ENCODE results near the gene PLEKHO2. TPM values are rescaled to one million over a fixed set of nuclear protein-coding genes. Genes with fewer than 3 reads are reported as not detected.

Gene PLEKHO2
- total and polyA plus RNA-seq, 2 experiments from 2014 or later, result 30.7 to 35.3 TPM

DNA sequence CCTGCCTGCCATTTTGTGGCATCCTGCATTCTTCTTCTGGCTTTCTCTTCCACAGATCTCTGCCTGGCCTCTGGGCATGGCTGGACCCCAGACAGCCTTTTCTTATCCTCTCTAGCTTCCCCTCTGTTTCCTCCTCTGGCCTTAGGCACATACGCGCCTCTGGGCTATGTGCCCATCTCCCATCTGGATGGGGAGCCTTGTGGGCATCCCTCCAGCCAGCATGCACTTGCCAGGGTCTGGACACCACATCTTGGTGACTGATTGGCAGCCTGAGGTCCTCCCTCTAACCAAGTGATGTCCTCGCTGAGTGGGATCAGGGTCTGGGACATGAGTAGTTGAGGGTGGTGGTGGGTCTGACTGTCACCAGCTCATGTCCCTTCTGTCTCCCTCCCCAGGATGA, 12.8 kb downstream of the PLEKHO2 start:
- Histone ChIP-seq H2AFZ (no peak overlapping the region), H3K79me2 (ENCODE audit: insufficient read depth) (peaks cover 89% of the 10 kb centered on the region)

GRCh38 chr15:64855205-64855975, 13.7 kb downstream of the PLEKHO2 start:
- Histone ChIP-seq H3K27ac (peak overlapping the region; percentile 81), H2AFZ (no peak overlapping the region), H3K4me2 (ENCODE audit: unreplicated experiment) (no peak overlapping the region), H3K4me1 (ENCODE audit: insufficient read depth) (peaks cover 68% of the 10 kb centered on the region), H3K9me3 (ENCODE audit: low read depth) (no peaks in the 10 kb centered on the region), H3K4me3 (no peak overlapping the region), H3K79me2 (ENCODE audit: insufficient read depth) (peaks cover 89% of the 10 kb centered on the region), H3K36me3 (ENCODE audit: low read depth) (peaks cover 16% of the 10 kb centered on the region; the same call in 1 of the 2 replicates), H3F3A (ENCODE audit: insufficient read depth) (peaks cover 38% of the 10 kb centered on the region), H3K9me2 (ENCODE audit: insufficient read depth) (no peaks in the 10 kb centered on the region), H4K20me1 (ENCODE audit: insufficient read depth) (no peaks in the 10 kb centered on the region), H3K27me3 (replicated peaks; ENCODE audit: insufficient read depth) (no peaks in the 10 kb centered on the region), H3K9ac (peak overlapping the region; percentile 55; the same call in 1 of the 2 replicates)
- 34 to 41% methylated on average over 7 of the region's 7 CpGs for WGBS, 2 experiments (ENCODE audit: low coverage in 1 of 2, low lambda C conversion rate in 2 of 2, missing lambda C conversion rate in 2 of 2)
- in situ Hi-C loops (cut with MboI), result no loop called here
- DNase-seq, result peak; percentile 76
- no peak for TF ChIP-seq EZH2phosphoT487 (IDR thresholded peaks at IDR 0.05; ENCODE audit: insufficient read depth, low read depth)
- no peak for TF ChIP-seq EZH2 (IDR thresholded peaks at IDR 0.05; ENCODE audit: insufficient read depth, poor library complexity, severe bottlenecking)

More for the DNA sequence above, 12.8 kb downstream of the PLEKHO2 start:
- Histone ChIP-seq H3K27me3 (replicated peaks; ENCODE audit: insufficient read depth) (no peaks in the 10 kb centered on the region), H3K27ac (no peak overlapping the region), H3K9ac (no peak overlapping the region), H3K4me3 (no peak overlapping the region), H4K20me1 (ENCODE audit: insufficient read depth) (no peaks in the 10 kb centered on the region), H3K4me1 (ENCODE audit: insufficient read depth) (peaks cover 70% of the 10 kb centered on the region), H3K9me3 (ENCODE audit: low read depth) (no peaks in the 10 kb centered on the region), H3F3A (ENCODE audit: insufficient read depth) (peaks cover 45% of the 10 kb centered on the region), H3K4me2 (ENCODE audit: unreplicated experiment) (no peak overlapping the region), H3K36me3 (ENCODE audit: low read depth) (peaks cover 17% of the 10 kb centered on the region; the same call in 1 of the 2 replicates), H3K9me2 (ENCODE audit: insufficient read depth) (no peaks in the 10 kb centered on the region)
- TF ChIP-seq EZH2 (IDR thresholded peaks at IDR 0.05; ENCODE audit: insufficient read depth, poor library complexity, severe bottlenecking), result no peak
- no peak for TF ChIP-seq EZH2phosphoT487 (IDR thresholded peaks at IDR 0.05; ENCODE audit: insufficient read depth, low read depth)
- DNase-seq, result no peak
- in situ Hi-C loops (cut with MboI), result no loop called here
- WGBS, 2 experiments (ENCODE audit: low coverage in 1 of 2, low lambda C conversion rate in 2 of 2, missing lambda C conversion rate in 2 of 2), result 91 to 95% methylated on average over 3 of the region's 3 CpGs

GRCh38 chr15:64856429-64857145, 14.9 kb downstream of the PLEKHO2 start:
- no peak for TF ChIP-seq EZH2phosphoT487 (IDR thresholded peaks at IDR 0.05; ENCODE audit: insufficient read depth, low read depth)
- no peak for TF ChIP-seq EZH2 (IDR thresholded peaks at IDR 0.05; ENCODE audit: insufficient read depth, poor library complexity, severe bottlenecking)
- H3K4me2 ChIP-seq (ENCODE audit: unreplicated experiment), result peak overlapping the region; percentile 24
- WGBS, 2 experiments (ENCODE audit: low coverage in 1 of 2, low lambda C conversion rate in 2 of 2, missing lambda C conversion rate in 2 of 2), result 36 to 41% methylated on average over 5 of the region's 5 CpGs
- peaks cover 99% of the 10 kb centered on the region for H3K79me2 ChIP-seq (ENCODE audit: insufficient read depth)
- no peak overlapping the region for H3K4me3 ChIP-seq
- no peaks in the 10 kb centered on the region for H3K9me3 ChIP-seq (ENCODE audit: low read depth)
- H3K4me1 ChIP-seq (ENCODE audit: insufficient read depth), result peaks cover 56% of the 10 kb centered on the region
- peak overlapping the region; percentile 81 for H3K27ac ChIP-seq
- 0 out of 2 replicates have a peak overlapping the region, but pooled peaks have one; percentile 9 for H2AFZ ChIP-seq
- H3K36me3 ChIP-seq (ENCODE audit: low read depth), result peaks cover 14% of the 10 kb centered on the region; the same call in 1 of the 2 replicates
- DNase-seq, result peak; percentile 57
- peaks cover 27% of the 10 kb centered on the region; the same call in 1 of the 2 replicates for H3F3A ChIP-seq (ENCODE audit: insufficient read depth)
- in situ Hi-C loops (cut with MboI), result no loop called here
- no peaks in the 10 kb centered on the region for H4K20me1 ChIP-seq (ENCODE audit: insufficient read depth)
- H3K9me2 ChIP-seq (ENCODE audit: insufficient read depth), result no peaks in the 10 kb centered on the region
- H3K27me3 ChIP-seq (replicated peaks; ENCODE audit: insufficient read depth), result no peaks in the 10 kb centered on the region
- H3K9ac ChIP-seq, result peak overlapping the region; percentile 63

DNA sequence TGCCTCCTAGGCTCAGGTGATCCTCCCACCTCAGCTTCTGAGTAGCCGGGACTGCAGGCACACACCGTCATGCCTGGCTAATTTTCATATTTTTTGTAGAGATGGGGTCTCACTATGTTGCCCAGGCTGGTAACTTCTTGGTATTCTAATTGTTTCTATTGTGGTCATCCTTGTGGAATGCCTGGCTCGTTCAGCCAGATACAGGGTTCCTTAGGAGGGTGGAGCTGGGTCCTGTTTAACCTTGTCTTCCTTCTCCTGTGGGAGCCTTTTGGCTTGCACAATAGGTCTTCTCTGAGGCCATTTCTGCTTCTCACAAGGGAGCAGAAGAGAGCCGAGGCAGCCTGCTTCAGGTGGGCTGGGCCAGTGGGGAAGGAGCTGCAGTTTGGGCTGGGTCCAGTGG, 15.7 kb downstream of the PLEKHO2 start:
- in situ Hi-C loops (cut with MboI), result no loop called here
- no peak overlapping the region for H3K4me3 ChIP-seq
- TF ChIP-seq EZH2phosphoT487 (IDR thresholded peaks at IDR 0.05; ENCODE audit: insufficient read depth, low read depth) (no peak), EZH2 (IDR thresholded peaks at IDR 0.05; ENCODE audit: insufficient read depth, poor library complexity, severe bottlenecking) (no peak)
- peaks cover 100% of the 10 kb centered on the region for H3K79me2 ChIP-seq (ENCODE audit: insufficient read depth)
- peak; percentile 83 for DNase-seq
- peak overlapping the region; percentile 81 for H3K27ac ChIP-seq
- peak overlapping the region; percentile 63 for H3K9ac ChIP-seq
- no peaks in the 10 kb centered on the region for H4K20me1 ChIP-seq (ENCODE audit: insufficient read depth)
- H3K4me1 ChIP-seq (ENCODE audit: insufficient read depth), result peaks cover 48% of the 10 kb centered on the region
- no peak overlapping the region for H2AFZ ChIP-seq
- no peaks in the 10 kb centered on the region for H3K9me2 ChIP-seq (ENCODE audit: insufficient read depth)
- 53 to 58% methylated on average over 4 of the region's 4 CpGs for WGBS, 2 experiments (ENCODE audit: low coverage in 1 of 2, low lambda C conversion rate in 2 of 2, missing lambda C conversion rate in 2 of 2)
- H3K27me3 ChIP-seq (replicated peaks; ENCODE audit: insufficient read depth), result no peaks in the 10 kb centered on the region
- H3K9me3 ChIP-seq (ENCODE audit: low read depth), result no peaks in the 10 kb centered on the region
- H3F3A ChIP-seq (ENCODE audit: insufficient read depth), result peaks cover 20% of the 10 kb centered on the region; the same call in 1 of the 2 replicates
- H3K36me3 ChIP-seq (ENCODE audit: low read depth), result peaks cover 14% of the 10 kb centered on the region; the same call in 1 of the 2 replicates
- peak overlapping the region; percentile 33 for H3K4me2 ChIP-seq (ENCODE audit: unreplicated experiment)
